ENCODE data around the gene AARS2.

DNA sequence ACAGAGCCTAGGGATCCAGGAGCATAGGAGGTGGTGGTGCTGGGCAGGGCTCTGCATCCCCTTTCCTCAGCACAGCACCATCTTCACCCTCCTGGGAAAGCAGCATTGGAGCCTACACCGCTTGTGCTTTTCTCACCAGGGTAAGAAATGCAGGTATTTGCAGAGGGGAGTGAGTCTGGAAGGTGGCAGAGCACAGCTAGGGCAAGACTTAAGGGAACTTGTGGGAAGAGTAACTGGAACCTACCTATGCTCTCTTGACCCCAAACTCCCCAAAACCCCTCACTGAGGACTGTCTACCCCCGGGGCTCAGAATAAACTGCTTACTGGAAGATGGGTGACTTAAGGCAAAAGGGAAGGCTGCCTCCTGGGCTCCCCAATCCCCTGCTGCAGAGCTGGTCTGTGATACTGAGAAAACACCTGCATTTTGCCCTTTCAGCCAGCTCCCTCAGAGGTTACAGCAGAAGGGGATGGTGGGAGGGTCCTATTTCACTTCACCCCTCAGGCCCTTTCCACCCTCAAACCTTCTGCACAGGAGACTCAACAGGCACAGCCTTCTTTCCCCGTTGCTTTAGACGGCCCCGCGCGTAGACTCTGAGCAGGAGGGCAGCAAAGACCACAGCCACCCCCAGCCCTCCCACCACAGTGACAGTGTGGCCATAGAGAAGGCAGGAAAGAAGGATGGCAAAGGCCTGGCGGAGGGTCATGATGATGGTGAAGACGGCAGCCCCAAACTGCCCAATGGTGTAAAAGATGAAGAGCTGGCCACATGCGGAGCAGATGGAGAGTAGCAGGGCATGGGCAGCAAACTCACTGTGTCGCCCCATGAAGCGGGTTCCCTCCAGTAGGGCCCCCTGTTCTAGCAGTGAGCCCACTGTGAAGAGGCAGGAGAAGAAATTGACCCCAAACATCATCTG, 58.7 kb downstream of the AARS2 start:
- TF ChIP-seq, protein P1, sequence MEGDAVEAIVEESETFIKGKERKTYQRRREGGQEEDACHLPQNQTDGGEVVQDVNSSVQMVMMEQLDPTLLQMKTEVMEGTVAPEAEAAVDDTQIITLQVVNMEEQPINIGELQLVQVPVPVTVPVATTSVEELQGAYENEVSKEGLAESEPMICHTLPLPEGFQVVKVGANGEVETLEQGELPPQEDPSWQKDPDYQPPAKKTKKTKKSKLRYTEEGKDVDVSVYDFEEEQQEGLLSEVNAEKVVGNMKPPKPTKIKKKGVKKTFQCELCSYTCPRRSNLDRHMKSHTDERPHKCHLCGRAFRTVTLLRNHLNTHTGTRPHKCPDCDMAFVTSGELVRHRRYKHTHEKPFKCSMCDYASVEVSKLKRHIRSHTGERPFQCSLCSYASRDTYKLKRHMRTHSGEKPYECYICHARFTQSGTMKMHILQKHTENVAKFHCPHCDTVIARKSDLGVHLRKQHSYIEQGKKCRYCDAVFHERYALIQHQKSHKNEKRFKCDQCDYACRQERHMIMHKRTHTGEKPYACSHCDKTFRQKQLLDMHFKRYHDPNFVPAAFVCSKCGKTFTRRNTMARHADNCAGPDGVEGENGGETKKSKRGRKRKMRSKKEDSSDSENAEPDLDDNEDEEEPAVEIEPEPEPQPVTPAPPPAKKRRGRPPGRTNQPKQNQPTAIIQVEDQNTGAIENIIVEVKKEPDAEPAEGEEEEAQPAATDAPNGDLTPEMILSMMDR (conservative IDR thresholded peaks at IDR 0.05 in 1 of 2, IDR thresholded peaks at IDR 0.05 in 1 of 2; ENCODE audit: low read depth in 1 of 2, low read length in 2 of 2): no peak
- no peak for TF ChIP-seq EZH2 (IDR thresholded peaks at IDR 0.05; ENCODE audit: low read length, missing control alignments)

All from fibroblast of lung (primary cell).